ENCODE measurements around the gene GPER1. TPM values are rescaled to one million over a fixed set of nuclear protein-coding genes. Genes with fewer than 3 reads are reported as not detected.

The GPER1 gene
- total and polyA plus RNA-seq, 2 experiments from 2014 or later, result 3.4 to 5.2 TPM

DNA sequence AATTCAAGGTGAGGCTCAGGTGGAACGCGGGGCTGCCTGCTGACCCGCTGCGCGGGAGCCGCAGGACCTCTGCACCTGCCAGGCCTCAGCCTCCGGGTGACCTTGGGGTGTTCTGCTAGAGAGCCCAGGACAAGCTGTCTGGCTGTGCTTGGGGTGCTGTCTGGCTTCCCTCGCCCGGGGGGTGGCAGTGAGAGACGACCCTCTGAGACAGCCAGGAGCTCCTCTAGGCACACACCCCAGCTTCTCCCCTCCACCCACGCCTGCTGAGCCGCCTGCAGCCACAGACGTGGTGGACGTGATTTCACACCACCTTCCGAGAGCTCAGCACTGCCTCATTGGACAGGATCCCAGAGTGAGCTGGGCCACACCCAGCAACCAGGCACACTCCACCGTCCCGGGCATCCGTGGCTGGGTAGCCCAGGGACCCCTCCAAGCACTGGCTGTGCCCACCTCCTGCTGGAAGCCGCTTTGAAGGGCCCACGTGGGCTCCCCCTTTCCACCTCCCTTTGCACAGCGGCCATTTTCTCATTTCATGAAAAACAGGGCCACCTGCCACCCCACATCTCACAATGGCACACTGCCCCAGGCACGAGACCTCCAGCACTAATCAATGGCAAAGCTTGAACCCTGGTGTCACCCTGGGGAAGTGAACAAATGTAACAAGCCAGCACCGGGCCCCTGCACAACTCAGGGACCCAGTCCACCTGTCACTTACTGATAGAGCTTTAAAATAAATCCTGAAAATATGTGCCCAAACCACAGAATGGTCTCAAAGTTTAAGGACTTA lies 37.1 kb downstream of the GPER1 start:
- DNase-seq (ENCODE audit: low read depth in 1 of 2, low spot score in 1 of 2), result no peak
- no peaks in the 10 kb centered on the region for H3K27me3 ChIP-seq
- no peak overlapping the region for H3K27ac ChIP-seq
- TF ChIP-seq CTCF (IDR thresholded peaks at IDR 0.05; ENCODE audit: low read depth, low read length), result no peak
- peaks cover 11% of the 10 kb centered on the region for H3K36me3 ChIP-seq
- H3K9me3 ChIP-seq (ENCODE audit: low read depth), result no peaks in the 10 kb centered on the region
- no peak overlapping the region for H3K4me3 ChIP-seq
- no peaks in the 10 kb centered on the region for H3K4me1 ChIP-seq (ENCODE audit: low read depth)

GRCh38 chr7:1125603-1125969 lies 37.7 kb downstream of the GPER1 start:
- Histone ChIP-seq H3K9me3 (ENCODE audit: low read depth) (no peaks in the 10 kb centered on the region), H3K4me3 (no peak overlapping the region), H3K27me3 (no peaks in the 10 kb centered on the region), H3K36me3 (peaks cover 11% of the 10 kb centered on the region), H3K27ac (no peak overlapping the region), H3K4me1 (ENCODE audit: low read depth) (no peaks in the 10 kb centered on the region)
- TF ChIP-seq CTCF (IDR thresholded peaks at IDR 0.05; ENCODE audit: low read depth, low read length), result no peak
- no peak for DNase-seq (ENCODE audit: low read depth in 1 of 2, low spot score in 1 of 2)

DNA sequence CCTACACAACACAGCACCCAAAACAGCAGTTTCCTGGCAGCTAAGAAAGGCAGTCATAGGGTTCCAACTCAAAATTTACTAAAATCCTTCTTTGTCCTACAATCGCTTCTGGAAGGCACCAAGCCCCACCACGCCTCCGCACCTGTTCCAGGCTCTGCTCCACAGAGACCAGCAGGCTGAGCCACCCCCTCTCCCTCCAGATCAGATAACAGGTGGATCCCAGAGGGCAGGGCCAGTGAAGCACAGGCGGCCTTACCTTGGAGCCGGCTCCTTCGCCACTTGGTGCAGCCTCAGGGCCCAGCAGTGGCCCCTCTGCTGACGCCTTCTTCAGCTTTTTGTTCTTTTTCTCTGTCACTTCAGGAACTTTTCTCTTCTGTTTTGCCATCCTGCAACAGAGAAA lies 39.1 kb downstream of the GPER1 start:
- TF ChIP-seq CTCF (IDR thresholded peaks at IDR 0.05; ENCODE audit: low read depth, low read length), result no peak
- Histone ChIP-seq H3K4me3 (no peak overlapping the region), H3K9me3 (ENCODE audit: low read depth) (no peaks in the 10 kb centered on the region), H3K4me1 (ENCODE audit: low read depth) (no peaks in the 10 kb centered on the region), H3K36me3 (peaks cover 11% of the 10 kb centered on the region), H3K27ac (no peak overlapping the region), H3K27me3 (no peaks in the 10 kb centered on the region)
- no peak for DNase-seq (ENCODE audit: low read depth in 1 of 2, low spot score in 1 of 2)

DNA sequence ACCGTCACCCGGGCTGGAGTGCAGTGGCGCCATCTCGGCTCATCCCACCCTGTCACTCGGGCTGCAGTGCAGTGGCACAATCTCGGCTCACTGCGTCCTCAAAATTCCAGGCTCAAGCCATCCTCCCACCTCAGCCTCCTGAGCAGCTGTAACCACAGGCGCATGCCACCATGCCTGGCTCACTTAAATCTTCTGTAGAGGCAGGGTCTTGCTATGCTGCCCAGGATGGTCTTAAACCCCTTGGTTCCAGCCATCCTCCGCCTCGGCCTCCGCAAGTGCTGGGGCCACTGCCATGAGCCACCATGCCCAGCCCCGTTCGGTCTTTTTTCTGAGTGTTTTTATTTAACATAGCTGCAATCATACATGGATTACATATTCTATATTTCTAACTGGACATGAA lies 41.5 kb downstream of the GPER1 start:
- no peaks in the 10 kb centered on the region for H3K27me3 ChIP-seq
- DNase-seq (ENCODE audit: low read depth in 1 of 2, low spot score in 1 of 2), result no peak
- H3K36me3 ChIP-seq, result peaks cover 11% of the 10 kb centered on the region
- no peak for TF ChIP-seq CTCF (IDR thresholded peaks at IDR 0.05; ENCODE audit: low read depth, low read length)
- no peaks in the 10 kb centered on the region for H3K9me3 ChIP-seq (ENCODE audit: low read depth)
- H3K4me3 ChIP-seq, result no peak overlapping the region
- H3K4me1 ChIP-seq (ENCODE audit: low read depth), result no peaks in the 10 kb centered on the region
- H3K27ac ChIP-seq, result no peak overlapping the region

DNA sequence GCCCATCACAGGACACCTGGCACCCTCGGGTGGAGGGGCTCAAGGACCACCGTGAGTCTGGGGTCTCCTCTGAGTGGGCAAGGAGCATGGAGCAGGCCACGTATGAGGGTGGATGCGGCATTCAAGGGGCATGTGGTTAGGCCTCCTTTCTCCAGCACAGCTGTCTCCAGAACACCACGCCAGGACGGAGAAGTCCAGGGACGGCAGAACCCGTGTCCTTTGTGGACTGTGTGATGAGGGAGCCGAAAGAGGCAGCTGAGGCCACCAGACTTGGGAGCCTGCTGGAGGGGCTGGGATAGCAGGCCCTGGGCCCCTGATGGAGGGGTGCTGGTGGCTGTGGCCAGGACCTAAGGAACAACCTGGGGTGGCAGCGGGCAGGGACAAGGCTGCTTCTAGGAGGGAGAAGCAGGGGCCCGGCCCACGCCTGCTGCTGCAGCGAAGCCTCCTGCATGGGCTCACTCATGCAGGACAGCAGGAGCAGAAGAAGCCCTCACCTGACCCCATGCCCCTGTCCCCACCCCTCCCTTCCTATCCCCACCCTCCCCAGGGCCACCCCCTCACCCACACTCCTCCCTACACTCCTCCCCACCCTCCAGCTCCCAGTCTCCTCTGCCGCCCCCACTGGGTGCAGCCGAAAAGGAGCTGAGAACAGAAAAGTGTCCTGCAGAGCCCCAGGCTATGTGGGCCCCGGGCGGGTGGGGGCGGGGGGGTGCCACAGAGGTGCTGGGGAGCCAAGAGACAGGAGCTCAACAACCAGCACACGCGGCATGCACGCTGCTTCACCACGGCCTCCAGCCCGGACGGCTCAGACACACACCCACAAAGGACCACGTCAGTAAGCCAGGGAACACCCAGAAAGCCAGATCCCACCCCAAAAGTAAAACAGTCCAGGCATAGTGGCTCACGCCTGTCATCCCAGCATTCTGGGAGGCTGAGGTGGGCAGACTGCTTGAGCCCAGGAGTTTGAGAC lies 42.4 kb downstream of the GPER1 start:
- H3K36me3 ChIP-seq, result peaks cover 11% of the 10 kb centered on the region
- DNase-seq (ENCODE audit: low read depth in 1 of 2, low spot score in 1 of 2), result no peak
- no peak overlapping the region for H3K4me3 ChIP-seq
- no peaks in the 10 kb centered on the region for H3K27me3 ChIP-seq
- no peaks in the 10 kb centered on the region for H3K4me1 ChIP-seq (ENCODE audit: low read depth)
- H3K9me3 ChIP-seq (ENCODE audit: low read depth), result no peaks in the 10 kb centered on the region
- TF ChIP-seq CTCF (IDR thresholded peaks at IDR 0.05; ENCODE audit: low read depth, low read length), result no peak
- H3K27ac ChIP-seq, result no peak overlapping the region

All from cardiac muscle cell (in vitro differentiated cells and primary cell).